Osteoblast (primary cell): Measurements from ENCODE around the gene SLC27A6. TPM values are rescaled to one million over a fixed set of nuclear protein-coding genes. Genes with fewer than 3 reads are reported as not detected.

Experiments
- DNase-seq: peaks from one replicate; pipeline ENCODE4 v3.0.0; 2011; ENCODE audit warnings: low spot score, mixed read lengths; ENCODE audit not compliant: insufficient read length; ENCODE audit errors: missing footprints
- H2AFZ ChIP-seq: 2 replicates; pipeline ENCODE4 v1.6.0; 2011; ENCODE audit warnings: mild to moderate bottlenecking, low read length
- H3K27ac ChIP-seq: 2 replicates; pipeline ENCODE4 v1.5.1; 2011; ENCODE audit warnings: mild to moderate bottlenecking, low read depth, low read length, moderate library complexity
- H3K27me3 ChIP-seq: 2 replicates; pipeline ENCODE4 v1.6.0; 2012; ENCODE audit warnings: mild to moderate bottlenecking, control low read depth, inconsistent platforms, low read length, moderate library complexity; ENCODE audit not compliant: insufficient read depth
- H3K36me3 ChIP-seq: 2 replicates; pipeline ENCODE4 v1.5.1; 2011; ENCODE audit warnings: mild to moderate bottlenecking, low read length, control low read depth, moderate library complexity; ENCODE audit not compliant: insufficient read depth
- H3K4me1 ChIP-seq: 2 replicates; pipeline ENCODE4 v1.5.1; 2011; ENCODE audit warnings: mild to moderate bottlenecking, low read length, control low read depth, moderate library complexity; ENCODE audit not compliant: insufficient read depth
- H3K4me2 ChIP-seq: 2 replicates; pipeline ENCODE4 v1.6.0; 2011; ENCODE audit warnings: mild to moderate bottlenecking, low read length; ENCODE audit not compliant: insufficient read depth
- H3K4me3 ChIP-seq: fragments of 200-600 bp; sonication (generic); 3 replicates; pipeline ENCODE4 v1.5.1; 2012; ENCODE audit warnings: mild to moderate bottlenecking, low read length, inconsistent platforms; ENCODE audit not compliant: insufficient read depth
- H3K79me2 ChIP-seq: 2 replicates; pipeline ENCODE4 v1.6.0; 2012; ENCODE audit warnings: mild to moderate bottlenecking, low read length, control low read depth, inconsistent platforms; ENCODE audit not compliant: insufficient read depth
- H3K9me3 ChIP-seq: 2 replicates; pipeline ENCODE4 v1.5.1; 2011; ENCODE audit warnings: low read depth, low read length, control low read depth
- H4K20me1 ChIP-seq: 2 replicates; pipeline ENCODE4 v1.6.0; 2012; ENCODE audit warnings: mild to moderate bottlenecking, low read length, control low read depth; ENCODE audit not compliant: insufficient read depth
- CTCF ChIP-seq: IDR thresholded peaks from 2 replicates; pipeline ENCODE4 v1.5.1; 2011; ENCODE audit warnings: mild to moderate bottlenecking, low read depth, low read length, moderate library complexity; ENCODE audit errors: extremely low read depth
- total RNA-seq: library from RNA; depleted of rRNA; stranded (reverse); fragments of >200 nt; gene quantifications from 2 replicates; pipeline ENCODE4 v1.2.3, GENCODE V29; 2012

SLC27A6 gene
- total RNA-seq, 1 donor = not detected

- H2AFZ ChIP-seq = no peak overlapping the region
- no peak overlapping the region for H3K4me2 ChIP-seq
- H3K9me3 ChIP-seq = no peaks in the 10 kb centered on the region
- peak; percentile 38 for DNase-seq
- no peak for TF ChIP-seq CTCF
- no peaks in the 10 kb centered on the region for H3K4me1 ChIP-seq
- H3K4me3 ChIP-seq = no peak overlapping the region
- no peaks in the 10 kb centered on the region for H3K36me3 ChIP-seq
- no peaks in the 10 kb centered on the region for H3K79me2 ChIP-seq
- H3K27me3 ChIP-seq = no peaks in the 10 kb centered on the region
- no peaks in the 10 kb centered on the region for H4K20me1 ChIP-seq
- no peak overlapping the region for H3K27ac ChIP-seq
Observed at GRCh38 chr5:128965638-128966302, 482 bp downstream of the SLC27A6 start.

GRCh38 chr5:128966375-128966774 is 1.1 kb downstream of the SLC27A6 start:
- TF ChIP-seq CTCF = no peak
- H3K36me3 ChIP-seq = no peaks in the 10 kb centered on the region

GRCh38 chr5:128966846-128967245 is 1.6 kb downstream of the SLC27A6 start:
- no peaks in the 10 kb centered on the region for H3K79me2 ChIP-seq
- H3K4me3 ChIP-seq = no peak overlapping the region
- no peak for TF ChIP-seq CTCF
- no peak overlapping the region for H3K27ac ChIP-seq
- H3K4me2 ChIP-seq = no peak overlapping the region
- H3K27me3 ChIP-seq = no peaks in the 10 kb centered on the region
- peak; percentile 26 for DNase-seq
- H4K20me1 ChIP-seq = no peaks in the 10 kb centered on the region
- H3K4me1 ChIP-seq = no peaks in the 10 kb centered on the region
- no peaks in the 10 kb centered on the region for H3K36me3 ChIP-seq
- H2AFZ ChIP-seq = no peak overlapping the region
- no peaks in the 10 kb centered on the region for H3K9me3 ChIP-seq

More at GRCh38 chr5:128966375-128966774, 1.1 kb downstream of the SLC27A6 start:
- Histone ChIP-seq H3K9me3 (no peaks in the 10 kb centered on the region), H3K79me2 (no peaks in the 10 kb centered on the region), H4K20me1 (no peaks in the 10 kb centered on the region), H3K4me2 (no peak overlapping the region), H3K27me3 (no peaks in the 10 kb centered on the region), H3K27ac (no peak overlapping the region), H3K4me1 (no peaks in the 10 kb centered on the region), H2AFZ (no peak overlapping the region), H3K4me3 (no peak overlapping the region)
- no peak for DNase-seq

GRCh38 chr5:128973244-128973643 is 8.0 kb downstream of the SLC27A6 start:
- H3K4me1 ChIP-seq = no peaks in the 10 kb centered on the region
- no peak for TF ChIP-seq CTCF
- no peak overlapping the region for H2AFZ ChIP-seq
- H4K20me1 ChIP-seq = no peaks in the 10 kb centered on the region
- no peak overlapping the region for H3K4me2 ChIP-seq
- no peak overlapping the region for H3K4me3 ChIP-seq
- no peaks in the 10 kb centered on the region for H3K9me3 ChIP-seq
- H3K36me3 ChIP-seq = no peaks in the 10 kb centered on the region
- H3K79me2 ChIP-seq = no peaks in the 10 kb centered on the region
- no peak overlapping the region for H3K27ac ChIP-seq
- no peaks in the 10 kb centered on the region for H3K27me3 ChIP-seq
- no peak for DNase-seq
